ENCODE results near the gene KIF14. TPM values are rescaled to one million over a fixed set of nuclear protein-coding genes. Genes with fewer than 3 reads are reported as not detected.

Gene KIF14
- total and polyA plus RNA-seq, 2 of the 13 experiments (the other 11 are each of a cell fraction or from before 2014, with no cell fraction given): 3.3 to 11.2 TPM

DNA sequence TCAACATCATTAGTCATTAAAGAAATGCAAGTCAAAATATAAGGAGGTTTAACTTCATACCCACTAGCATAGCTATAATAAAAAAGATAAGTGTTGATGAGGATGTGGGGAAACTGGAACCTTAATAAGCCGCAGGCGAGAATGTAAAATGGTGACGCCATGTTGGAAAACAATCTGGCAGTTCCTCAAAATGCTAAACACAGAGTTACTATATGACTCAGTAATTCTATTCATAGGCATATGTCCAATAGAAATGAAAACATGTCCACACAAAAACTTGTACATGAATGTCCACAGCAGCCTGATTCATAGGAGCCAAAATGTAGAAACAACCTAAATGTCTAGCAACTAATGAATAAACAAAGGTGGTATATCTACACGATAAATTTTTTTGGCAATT lies 26.0 kb upstream of the KIF14 start:
- in situ Hi-C loops (cut with HindIII; ENCODE audit: extremely low pct_ligation_motif_present, low pct_unique_long_range_greater_than_20kb): no loop called here
- no peak overlapping the region for H2AFZ ChIP-seq (ENCODE audit: low read length)
- intact Hi-C loops (cut with micrococcal nuclease; ENCODE audit: unreplicated experiment): no loop called here
- no peak overlapping the region for H3K9ac ChIP-seq (ENCODE audit: insufficient read depth, low read depth, low read length)
- H3K27me3 ChIP-seq (ENCODE audit: control insufficient read depth in 1 of 2, insufficient read depth in 2 of 2, low read length in 2 of 2): no peaks in the 10 kb centered on the region
- ATAC-seq: no peak
- H3K4me2 ChIP-seq (ENCODE audit: low read depth, low read length): no peak overlapping the region
- 97% methylated on average over 4 of the region's 4 CpGs for WGBS (ENCODE audit: low lambda C conversion rate)
- CTCF ChIA-PET (ENCODE audit: low intra/inter-chr PET ratio, low total read pairs): no interaction called here
- no peak overlapping the region for H3K4me3 ChIP-seq (replicated peaks in 1 of 3; ENCODE audit: insufficient read depth in 1 of 3, low read depth in 2 of 3, low read length in 3 of 3)
- peaks cover 5 to 17% of the 10 kb centered on the region in 2 experiments; a peak in 3 of 5 replicates for H3K36me3 ChIP-seq (replicated peaks in 1 of 2; ENCODE audit: control insufficient read depth in 1 of 2, insufficient read depth in 2 of 2, low read length in 2 of 2)
- no peak for DNase-seq (ENCODE audit: low spot score)
- no peak overlapping the region for H3K27ac ChIP-seq (ENCODE audit: extremely low read length, insufficient read depth, low read length)
- H3K9me3 ChIP-seq (ENCODE audit: low read length): no peaks in the 10 kb centered on the region
- H3K79me2 ChIP-seq (ENCODE audit: insufficient read depth, low read length): no peaks in the 10 kb centered on the region
- no TSS peak for BruUV-seq (replicated peaks)
- no peaks in the 10 kb centered on the region for H4K20me1 ChIP-seq (ENCODE audit: insufficient read depth, low read length)
- no peak for FAIRE-seq
- POLR2A ChIA-PET: no interaction called here
- H3K4me1 ChIP-seq (ENCODE audit: insufficient read depth, low read length): no peaks in the 10 kb centered on the region
- TF ChIP-seq NPAS2 (CRISPR knock-in tag; IDR thresholded peaks at IDR 0.05; ENCODE audit: borderline replicate concordance) (no peak), HNRNPH1 (optimal IDR thresholded peaks at IDR 0.05; ENCODE audit: low read depth, low read length) (no peak), ZNF326 (CRISPR knock-in tag; IDR thresholded peaks at IDR 0.05; ENCODE audit: borderline replicate concordance) (no peak), ARHGAP35 (CRISPR knock-in tag; IDR thresholded peaks at IDR 0.05; ENCODE audit: borderline replicate concordance) (no peak), HOXD1 (CRISPR knock-in tag; IDR thresholded peaks at IDR 0.05) (no peak), ZNF263 (CRISPR knock-in tag; IDR thresholded peaks at IDR 0.05) (no peak), NFRKB (IDR thresholded peaks at IDR 0.05) (no peak), JUND (CRISPR knock-in tag; IDR thresholded peaks at IDR 0.05) (no peak), CC2D1A (CRISPR knock-in tag; IDR thresholded peaks at IDR 0.05) (no peak)
- TF ChIP-seq, protein P1, sequence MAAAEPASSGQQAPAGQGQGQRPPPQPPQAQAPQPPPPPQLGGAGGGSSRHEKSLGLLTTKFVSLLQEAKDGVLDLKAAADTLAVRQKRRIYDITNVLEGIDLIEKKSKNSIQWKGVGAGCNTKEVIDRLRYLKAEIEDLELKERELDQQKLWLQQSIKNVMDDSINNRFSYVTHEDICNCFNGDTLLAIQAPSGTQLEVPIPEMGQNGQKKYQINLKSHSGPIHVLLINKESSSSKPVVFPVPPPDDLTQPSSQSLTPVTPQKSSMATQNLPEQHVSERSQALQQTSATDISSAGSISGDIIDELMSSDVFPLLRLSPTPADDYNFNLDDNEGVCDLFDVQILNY (CRISPR knock-in tag; conservative IDR thresholded peaks at IDR 0.05): no peak
- TF ChIP-seq, protein P2, sequence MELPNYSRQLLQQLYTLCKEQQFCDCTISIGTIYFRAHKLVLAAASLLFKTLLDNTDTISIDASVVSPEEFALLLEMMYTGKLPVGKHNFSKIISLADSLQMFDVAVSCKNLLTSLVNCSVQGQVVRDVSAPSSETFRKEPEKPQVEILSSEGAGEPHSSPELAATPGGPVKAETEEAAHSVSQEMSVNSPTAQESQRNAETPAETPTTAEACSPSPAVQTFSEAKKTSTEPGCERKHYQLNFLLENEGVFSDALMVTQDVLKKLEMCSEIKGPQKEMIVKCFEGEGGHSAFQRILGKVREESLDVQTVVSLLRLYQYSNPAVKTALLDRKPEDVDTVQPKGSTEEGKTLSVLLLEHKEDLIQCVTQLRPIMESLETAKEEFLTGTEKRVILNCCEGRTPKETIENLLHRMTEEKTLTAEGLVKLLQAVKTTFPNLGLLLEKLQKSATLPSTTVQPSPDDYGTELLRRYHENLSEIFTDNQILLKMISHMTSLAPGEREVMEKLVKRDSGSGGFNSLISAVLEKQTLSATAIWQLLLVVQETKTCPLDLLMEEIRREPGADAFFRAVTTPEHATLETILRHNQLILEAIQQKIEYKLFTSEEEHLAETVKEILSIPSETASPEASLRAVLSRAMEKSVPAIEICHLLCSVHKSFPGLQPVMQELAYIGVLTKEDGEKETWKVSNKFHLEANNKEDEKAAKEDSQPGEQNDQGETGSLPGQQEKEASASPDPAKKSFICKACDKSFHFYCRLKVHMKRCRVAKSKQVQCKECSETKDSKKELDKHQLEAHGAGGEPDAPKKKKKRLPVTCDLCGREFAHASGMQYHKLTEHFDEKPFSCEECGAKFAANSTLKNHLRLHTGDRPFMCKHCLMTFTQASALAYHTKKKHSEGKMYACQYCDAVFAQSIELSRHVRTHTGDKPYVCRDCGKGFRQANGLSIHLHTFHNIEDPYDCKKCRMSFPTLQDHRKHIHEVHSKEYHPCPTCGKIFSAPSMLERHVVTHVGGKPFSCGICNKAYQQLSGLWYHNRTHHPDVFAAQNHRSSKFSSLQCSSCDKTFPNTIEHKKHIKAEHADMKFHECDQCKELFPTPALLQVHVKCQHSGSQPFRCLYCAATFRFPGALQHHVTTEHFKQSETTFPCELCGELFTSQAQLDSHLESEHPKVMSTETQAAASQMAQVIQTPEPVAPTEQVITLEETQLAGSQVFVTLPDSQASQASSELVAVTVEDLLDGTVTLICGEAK (IDR thresholded peaks at IDR 0.05): no peak
- TF ChIP-seq, protein P2 (CRISPR knock-in tag; IDR thresholded peaks at IDR 0.05): no peak
